PC-3 (cell line): ENCODE measurements around the gene PARP15.

Experiments
- EZH2 ChIP-seq: fragments of 300-600 bp; sonication (generic); IDR thresholded peaks from one replicate; pipeline ENCODE4 v1.6.1; 2017; ENCODE audit warnings: antibody characterized with exemption, mild to moderate bottlenecking, low read length; ENCODE audit not compliant: unreplicated experiment
- EZH2phosphoT487 ChIP-seq: fragments of 300-600 bp; sonication (generic); IDR thresholded peaks from 2 replicates; pipeline ENCODE4 v1.6.1; 2018; ENCODE audit warnings: mild to moderate bottlenecking, antibody characterized with exemption, low read length, borderline replicate concordance
- TF ChIP-seq, protein P1 (sequence below): fragments of 300-600 bp; sonication (generic); conservative IDR thresholded peaks from 2 replicates; pipeline ENCODE4 v1.5.1; 2017; ENCODE audit warnings: antibody characterized with exemption, low read depth, mild to moderate bottlenecking, low read length

DNA sequence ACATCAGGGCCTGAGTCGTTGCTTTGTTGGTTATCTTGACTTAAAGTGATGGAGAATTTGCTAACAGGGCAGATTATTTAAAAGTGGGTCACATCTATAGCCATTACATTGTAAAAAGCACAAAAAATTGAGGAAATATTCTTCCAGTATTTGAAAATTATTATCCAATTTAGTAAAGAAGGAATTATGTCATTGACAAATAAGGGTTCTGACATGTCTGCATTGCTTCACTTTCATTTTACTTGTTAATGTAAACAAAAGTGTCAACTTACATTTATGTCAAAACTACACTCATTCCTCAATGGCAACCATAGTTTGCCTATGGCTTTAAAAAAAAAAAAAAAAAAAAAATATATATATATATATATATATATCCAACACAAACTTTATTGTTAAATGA, 99.8 kb downstream of the PARP15 start:
- TF ChIP-seq, protein P1, sequence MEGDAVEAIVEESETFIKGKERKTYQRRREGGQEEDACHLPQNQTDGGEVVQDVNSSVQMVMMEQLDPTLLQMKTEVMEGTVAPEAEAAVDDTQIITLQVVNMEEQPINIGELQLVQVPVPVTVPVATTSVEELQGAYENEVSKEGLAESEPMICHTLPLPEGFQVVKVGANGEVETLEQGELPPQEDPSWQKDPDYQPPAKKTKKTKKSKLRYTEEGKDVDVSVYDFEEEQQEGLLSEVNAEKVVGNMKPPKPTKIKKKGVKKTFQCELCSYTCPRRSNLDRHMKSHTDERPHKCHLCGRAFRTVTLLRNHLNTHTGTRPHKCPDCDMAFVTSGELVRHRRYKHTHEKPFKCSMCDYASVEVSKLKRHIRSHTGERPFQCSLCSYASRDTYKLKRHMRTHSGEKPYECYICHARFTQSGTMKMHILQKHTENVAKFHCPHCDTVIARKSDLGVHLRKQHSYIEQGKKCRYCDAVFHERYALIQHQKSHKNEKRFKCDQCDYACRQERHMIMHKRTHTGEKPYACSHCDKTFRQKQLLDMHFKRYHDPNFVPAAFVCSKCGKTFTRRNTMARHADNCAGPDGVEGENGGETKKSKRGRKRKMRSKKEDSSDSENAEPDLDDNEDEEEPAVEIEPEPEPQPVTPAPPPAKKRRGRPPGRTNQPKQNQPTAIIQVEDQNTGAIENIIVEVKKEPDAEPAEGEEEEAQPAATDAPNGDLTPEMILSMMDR: no peak
- TF ChIP-seq EZH2phosphoT487 (no peak), EZH2 (no peak)
